ENCODE data around the gene KIF3C.
A peak's percentile ranks its signal among the peaks of the same experiment; 100 is the strongest.

Gene KIF3C

GRCh38 chr2:25948437-25948836 is 33.9 kb downstream of the KIF3C start:
- H4K8ac ChIP-seq (ENCODE audit: low read depth, low read length), result no peak overlapping the region
- no peak overlapping the region for H2BK12ac ChIP-seq (ENCODE audit: low read length)
- H3K9me3 ChIP-seq (replicated peaks in 1 of 2; ENCODE audit: control insufficient read depth in 2 of 2, insufficient read depth in 1 of 2, low read depth in 1 of 2, low read length in 2 of 2), result no peaks in the 10 kb centered on the region
- no peak overlapping the region for H3K14ac ChIP-seq (ENCODE audit: low read length)
- no peak for DNase-seq (ENCODE audit: low spot score)
- no peak overlapping the region for H3K27ac ChIP-seq (replicated peaks; ENCODE audit: low read length)
- no peak overlapping the region for H3K4ac ChIP-seq (ENCODE audit: low read length)
- no peak overlapping the region for H3K23ac ChIP-seq (ENCODE audit: low read depth, low read length, poor library complexity)
- no peak overlapping the region for H2BK120ac ChIP-seq (ENCODE audit: low read depth, low read length)
- no peak overlapping the region for H3K9ac ChIP-seq (ENCODE audit: low read depth, low read length, poor library complexity)
- no peak overlapping the region for H2BK15ac ChIP-seq (ENCODE audit: low read length)
- H3K79me1 ChIP-seq (ENCODE audit: low read depth, low read length), result no peaks in the 10 kb centered on the region
- no peak overlapping the region for H2BK5ac ChIP-seq (ENCODE audit: low read length)
- no CpG with 5 or more reads among the region's 2 CpGs for WGBS, 2 donors (ENCODE audit: extremely low coverage in 2 of 2, insufficient read length in 2 of 2, insufficient replicate concordance in 1 of 2)
- no peak overlapping the region for H2AK5ac ChIP-seq (ENCODE audit: low read depth, low read length)
- H3K36me3 ChIP-seq (replicated peaks in 1 of 2; ENCODE audit: control insufficient read depth in 2 of 2, insufficient read depth in 2 of 2, low read length in 2 of 2), result peaks cover 0 to 34% of the 10 kb centered on the region in 2 donors
- H4K91ac ChIP-seq (ENCODE audit: low read depth, low read length, poor library complexity), result no peak overlapping the region
- H3K18ac ChIP-seq (ENCODE audit: low read length), result no peak overlapping the region
- no peak overlapping the region for H3K4me3 ChIP-seq (ENCODE audit: low read length in 2 of 2)
- no peak overlapping the region for H2AFZ ChIP-seq (ENCODE audit: low read length)
- no peak overlapping the region for H3K4me2 ChIP-seq (ENCODE audit: insufficient read depth, low read length, poor library complexity, severe bottlenecking)
- H3K27me3 ChIP-seq (ENCODE audit: control insufficient read depth in 3 of 3, insufficient read depth in 3 of 3, low read depth in 1 of 3, low read length in 3 of 3), result no peaks in the 10 kb centered on the region
- H3K4me1 ChIP-seq (ENCODE audit: control insufficient read depth in 2 of 2, insufficient read depth in 1 of 2, low read depth in 1 of 2, low read length in 2 of 2), result no peaks in the 10 kb centered on the region

DNA sequence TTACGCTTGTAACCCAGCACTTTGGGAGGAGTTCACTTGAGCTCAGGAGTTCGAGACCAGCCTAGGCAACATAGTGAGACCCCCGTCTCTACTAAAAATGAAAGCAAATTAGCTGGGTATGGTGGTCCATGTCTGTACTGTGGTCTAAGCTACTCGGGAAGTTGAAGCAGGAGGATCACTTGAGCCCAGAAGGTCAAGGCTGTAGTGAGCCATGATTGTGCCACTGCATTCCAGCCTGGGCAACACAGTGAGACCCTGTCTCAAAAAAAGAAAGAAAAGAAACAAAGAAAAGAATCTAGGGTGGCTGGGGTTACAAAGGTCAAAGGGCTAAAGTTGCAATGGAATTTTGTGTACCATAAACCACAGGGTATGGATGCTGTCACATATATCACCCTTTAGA is 41.3 kb downstream of the KIF3C start:
- Histone ChIP-seq H3K27ac (replicated peaks; ENCODE audit: low read length) (no peak overlapping the region), H3K9ac (ENCODE audit: low read depth, low read length, poor library complexity) (no peak overlapping the region), H3K4me1 (ENCODE audit: control insufficient read depth in 2 of 2, insufficient read depth in 1 of 2, low read depth in 1 of 2, low read length in 2 of 2) (peaks cover 1 to 5% of the 10 kb centered on the region in 2 donors), H3K23ac (ENCODE audit: low read depth, low read length, poor library complexity) (no peak overlapping the region), H3K18ac (ENCODE audit: low read length) (no peak overlapping the region), H2BK5ac (ENCODE audit: low read length) (no peak overlapping the region), H4K91ac (ENCODE audit: low read depth, low read length, poor library complexity) (no peak overlapping the region), H4K8ac (ENCODE audit: low read depth, low read length) (no peak overlapping the region), H2BK15ac (ENCODE audit: low read length) (no peak overlapping the region), H2BK120ac (ENCODE audit: low read depth, low read length) (no peak overlapping the region), H3K14ac (ENCODE audit: low read length) (no peak overlapping the region), H3K36me3 (replicated peaks in 1 of 2; ENCODE audit: control insufficient read depth in 2 of 2, insufficient read depth in 2 of 2, low read length in 2 of 2) (peaks cover 2 to 53% of the 10 kb centered on the region in 2 donors), H3K27me3 (ENCODE audit: control insufficient read depth in 3 of 3, insufficient read depth in 3 of 3, low read depth in 1 of 3, low read length in 3 of 3) (no peaks in the 10 kb centered on the region), H3K9me3 (replicated peaks in 1 of 2; ENCODE audit: control insufficient read depth in 2 of 2, insufficient read depth in 1 of 2, low read depth in 1 of 2, low read length in 2 of 2) (no peaks in the 10 kb centered on the region), H2AFZ (ENCODE audit: low read length) (no peak overlapping the region), H3K4me2 (ENCODE audit: insufficient read depth, low read length, poor library complexity, severe bottlenecking) (no peak overlapping the region), H3K4me3 (ENCODE audit: low read length in 2 of 2) (no peak overlapping the region), H3K79me1 (ENCODE audit: low read depth, low read length) (no peaks in the 10 kb centered on the region), H2BK12ac (ENCODE audit: low read length) (no peak overlapping the region), H2AK5ac (ENCODE audit: low read depth, low read length) (no peak overlapping the region), H3K4ac (ENCODE audit: low read length) (no peak overlapping the region)
- no peak for DNase-seq (ENCODE audit: low spot score)
- WGBS, 2 donors (ENCODE audit: extremely low coverage in 2 of 2, insufficient read length in 2 of 2, insufficient replicate concordance in 1 of 2), result no CpG with 5 or more reads among the region's 4 CpGs

- H3K36me3 ChIP-seq (replicated peaks in 1 of 2; ENCODE audit: control insufficient read depth in 2 of 2, insufficient read depth in 2 of 2, low read length in 2 of 2), result peaks cover 2 to 46% of the 10 kb centered on the region in 2 donors
- no peak overlapping the region for H2BK5ac ChIP-seq (ENCODE audit: low read length)
- H3K4me1 ChIP-seq (ENCODE audit: control insufficient read depth in 2 of 2, insufficient read depth in 1 of 2, low read depth in 1 of 2, low read length in 2 of 2), result peaks cover 1 to 5% of the 10 kb centered on the region in 2 donors
- H2BK15ac ChIP-seq (ENCODE audit: low read length), result no peak overlapping the region
- no peak overlapping the region for H2BK120ac ChIP-seq (ENCODE audit: low read depth, low read length)
- no peak overlapping the region for H2BK12ac ChIP-seq (ENCODE audit: low read length)
- H3K23ac ChIP-seq (ENCODE audit: low read depth, low read length, poor library complexity), result no peak overlapping the region
- no peak overlapping the region for H2AFZ ChIP-seq (ENCODE audit: low read length)
- no peak overlapping the region for H3K4me2 ChIP-seq (ENCODE audit: insufficient read depth, low read length, poor library complexity, severe bottlenecking)
- no peaks in the 10 kb centered on the region for H3K27me3 ChIP-seq (ENCODE audit: control insufficient read depth in 3 of 3, insufficient read depth in 3 of 3, low read depth in 1 of 3, low read length in 3 of 3)
- H4K8ac ChIP-seq (ENCODE audit: low read depth, low read length), result no peak overlapping the region
- no peaks in the 10 kb centered on the region for H3K9me3 ChIP-seq (replicated peaks in 1 of 2; ENCODE audit: control insufficient read depth in 2 of 2, insufficient read depth in 1 of 2, low read depth in 1 of 2, low read length in 2 of 2)
- no peak overlapping the region for H3K18ac ChIP-seq (ENCODE audit: low read length)
- H3K14ac ChIP-seq (ENCODE audit: low read length), result no peak overlapping the region
- H3K79me1 ChIP-seq (ENCODE audit: low read depth, low read length), result no peaks in the 10 kb centered on the region
- H3K27ac ChIP-seq (replicated peaks; ENCODE audit: low read length), result no peak overlapping the region
- no peak overlapping the region for H3K4ac ChIP-seq (ENCODE audit: low read length)
- WGBS, 2 donors (ENCODE audit: extremely low coverage in 2 of 2, insufficient read length in 2 of 2, insufficient replicate concordance in 1 of 2), result no CpG with 5 or more reads among the region's 8 CpGs
- H2AK5ac ChIP-seq (ENCODE audit: low read depth, low read length), result no peak overlapping the region
- H3K9ac ChIP-seq (ENCODE audit: low read depth, low read length, poor library complexity), result peak overlapping the region; percentile 2
- no peak for DNase-seq (ENCODE audit: low spot score)
- H4K91ac ChIP-seq (ENCODE audit: low read depth, low read length, poor library complexity), result no peak overlapping the region
- H3K4me3 ChIP-seq (ENCODE audit: low read length in 2 of 2), result no peak overlapping the region
Measured at GRCh38 chr2:25939257-25939668, 43.0 kb downstream of the KIF3C start.

DNA sequence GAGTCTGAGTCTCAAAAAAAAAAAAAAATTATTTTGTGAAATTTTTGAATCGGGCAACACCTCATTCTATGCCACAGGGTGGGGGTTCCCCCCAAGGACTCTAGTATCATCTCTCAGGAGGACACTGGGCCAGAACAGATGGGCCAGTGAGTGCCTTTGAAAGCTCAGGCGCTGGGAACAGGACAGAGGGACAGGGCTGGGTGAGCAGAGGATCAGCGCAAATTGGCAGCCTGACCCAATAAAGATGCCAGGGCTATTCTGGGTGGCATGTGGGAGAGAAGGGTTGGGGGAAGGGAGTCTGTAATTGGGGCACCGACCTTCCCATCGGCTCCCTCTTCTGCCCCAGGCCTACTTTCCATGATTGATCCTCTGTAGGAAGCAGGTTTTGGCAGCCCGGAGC is 44.0 kb downstream of the KIF3C start:
- WGBS, 2 donors (ENCODE audit: extremely low coverage in 2 of 2, insufficient read length in 2 of 2, insufficient replicate concordance in 1 of 2), result no CpG with 5 or more reads among the region's 6 CpGs
- H3K4ac ChIP-seq (ENCODE audit: low read length), result no peak overlapping the region

More for the DNA sequence above, 44.0 kb downstream of the KIF3C start:
- Histone ChIP-seq H3K23ac (ENCODE audit: low read depth, low read length, poor library complexity) (no peak overlapping the region), H3K36me3 (replicated peaks in 1 of 2; ENCODE audit: control insufficient read depth in 2 of 2, insufficient read depth in 2 of 2, low read length in 2 of 2) (peaks cover 2 to 49% of the 10 kb centered on the region in 2 donors), H3K9ac (ENCODE audit: low read depth, low read length, poor library complexity) (no peak overlapping the region), H2BK5ac (ENCODE audit: low read length) (no peak overlapping the region), H3K18ac (ENCODE audit: low read length) (no peak overlapping the region), H3K9me3 (replicated peaks in 1 of 2; ENCODE audit: control insufficient read depth in 2 of 2, insufficient read depth in 1 of 2, low read depth in 1 of 2, low read length in 2 of 2) (no peaks in the 10 kb centered on the region), H2BK12ac (ENCODE audit: low read length) (no peak overlapping the region), H2BK120ac (ENCODE audit: low read depth, low read length) (no peak overlapping the region), H3K4me1 (ENCODE audit: control insufficient read depth in 2 of 2, insufficient read depth in 1 of 2, low read depth in 1 of 2, low read length in 2 of 2) (peaks cover 1 to 5% of the 10 kb centered on the region in 2 donors), H4K8ac (ENCODE audit: low read depth, low read length) (no peak overlapping the region), H3K27me3 (ENCODE audit: control insufficient read depth in 3 of 3, insufficient read depth in 3 of 3, low read depth in 1 of 3, low read length in 3 of 3) (no peaks in the 10 kb centered on the region), H3K14ac (ENCODE audit: low read length) (no peak overlapping the region), H3K4me2 (ENCODE audit: insufficient read depth, low read length, poor library complexity, severe bottlenecking) (no peak overlapping the region), H2AK5ac (ENCODE audit: low read depth, low read length) (no peak overlapping the region), H3K27ac (replicated peaks; ENCODE audit: low read length) (no peak overlapping the region), H3K79me1 (ENCODE audit: low read depth, low read length) (no peaks in the 10 kb centered on the region), H3K4me3 (ENCODE audit: low read length in 2 of 2) (no peak overlapping the region), H4K91ac (ENCODE audit: low read depth, low read length, poor library complexity) (no peak overlapping the region), H2AFZ (ENCODE audit: low read length) (no peak overlapping the region), H2BK15ac (ENCODE audit: low read length) (no peak overlapping the region)
- DNase-seq (ENCODE audit: low spot score), result no peak
